ENCODE measurements around the gene UBA7. TPM values are rescaled to one million over a fixed set of nuclear protein-coding genes. Genes with fewer than 3 reads are reported as not detected.
A peak's percentile ranks its signal among the peaks of the same experiment; 100 is the strongest.

The UBA7 gene
- total and polyA plus RNA-seq, 2 of the 8 experiments (the other 6 are each of a cell fraction or from before 2014, with no cell fraction given), result 0.34 to 0.65 TPM

DNA sequence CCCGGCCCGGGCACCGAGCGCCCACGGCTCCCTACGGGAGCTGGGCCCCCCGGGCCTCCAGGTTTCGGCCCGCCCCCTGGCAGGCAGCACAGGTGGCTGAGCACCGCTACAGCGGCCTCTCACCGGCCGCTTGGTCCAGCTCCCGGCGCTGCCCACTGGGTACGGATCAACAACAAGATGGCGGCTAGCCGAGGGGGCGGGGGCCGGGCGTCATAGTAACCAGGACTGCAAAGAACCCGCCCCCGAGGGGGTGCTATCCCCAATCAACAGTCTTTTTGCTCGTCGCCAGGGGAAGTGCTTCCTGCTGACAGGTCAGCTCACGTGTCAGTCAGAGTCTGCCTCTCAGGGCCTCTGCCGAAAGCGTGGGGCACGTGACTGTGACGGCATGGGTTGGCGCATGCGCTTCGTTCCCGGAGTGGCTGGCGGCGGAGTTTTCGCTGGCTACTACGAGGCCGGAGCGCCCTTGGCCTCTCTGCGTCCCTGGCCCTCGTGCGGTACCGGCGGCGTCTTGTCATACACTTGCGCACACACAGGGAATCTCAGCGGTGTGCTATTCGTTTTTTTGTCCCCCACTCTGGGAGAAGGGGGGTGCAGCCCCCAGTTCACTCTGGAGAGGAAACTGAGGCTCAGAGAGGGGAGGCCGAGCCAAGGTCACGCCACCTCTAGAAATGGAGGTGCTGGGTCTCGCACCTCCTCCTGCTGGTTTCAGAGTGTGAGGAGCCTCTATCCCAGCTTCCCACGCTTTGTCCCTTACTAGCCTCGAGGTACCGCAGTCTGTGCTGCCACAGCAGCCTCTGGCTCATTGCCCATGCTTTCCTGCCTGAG is 27.2 kb downstream of the UBA7 start, which contains the start of gene IP6K1 (continued):
- no peak for TF ChIP-seq NANOG (IDR thresholded peaks at IDR 0.05; ENCODE audit: insufficient read depth, low read depth, low read length, poor library complexity, severe bottlenecking)
- TF ChIP-seq KDM5A (IDR thresholded peaks at IDR 0.05; ENCODE audit: low read length), result no peak
- no peak for TF ChIP-seq TCF12 (IDR thresholded peaks at IDR 0.05; ENCODE audit: low read depth, low read length)
- TF ChIP-seq RNF2 (IDR thresholded peaks at IDR 0.05; ENCODE audit: borderline replicate concordance, low read depth, low read length, missing control alignments, poor library complexity, severe bottlenecking), result peak; percentile 42
- TF ChIP-seq BACH1 (IDR thresholded peaks at IDR 0.05; ENCODE audit: low read length), result no peak
- no peak for TF ChIP-seq EP300 (IDR thresholded peaks at IDR 0.05; ENCODE audit: borderline replicate concordance in 1 of 2, low read depth in 2 of 2, low read length in 2 of 2)
- no peak for TF ChIP-seq GABPA (IDR thresholded peaks at IDR 0.05; ENCODE audit: borderline replicate concordance, insufficient read depth, low read length)
- TF ChIP-seq RAD21 (IDR thresholded peaks at IDR 0.05 in 1 of 2, conservative IDR thresholded peaks at IDR 0.05 in 1 of 2; ENCODE audit: low read depth in 2 of 2, low read length in 2 of 2), result no peak
- no peak for TF ChIP-seq EGR1 (IDR thresholded peaks at IDR 0.05; ENCODE audit: borderline replicate concordance, low read depth, low read length)
- TF ChIP-seq SIX5 (IDR thresholded peaks at IDR 0.05; ENCODE audit: low read depth, low read length), result no peak
- peak; percentile 77 for TF ChIP-seq KDM4A (IDR thresholded peaks at IDR 0.05; ENCODE audit: low read depth, low read length, severe bottlenecking)
- no peak for TF ChIP-seq POU5F1 (IDR thresholded peaks at IDR 0.05; ENCODE audit: low read depth, low read length)
- no peak for TF ChIP-seq FOSL1 (IDR thresholded peaks at IDR 0.05; ENCODE audit: insufficient read depth, low read depth, low read length)
- no peak for TF ChIP-seq TAF7 (optimal IDR thresholded peaks at IDR 0.05; ENCODE audit: borderline replicate concordance, low read depth, low read length)
- TF ChIP-seq TAF1 (IDR thresholded peaks at IDR 0.05; ENCODE audit: low read depth, low read length), result peak; percentile 69
- TF ChIP-seq ASH2L (IDR thresholded peaks at IDR 0.05; ENCODE audit: low read length), result peak; percentile 27
- TF ChIP-seq CHD2 (IDR thresholded peaks at IDR 0.05; ENCODE audit: low read length), result peak; percentile 90
- TF ChIP-seq, protein P1, sequence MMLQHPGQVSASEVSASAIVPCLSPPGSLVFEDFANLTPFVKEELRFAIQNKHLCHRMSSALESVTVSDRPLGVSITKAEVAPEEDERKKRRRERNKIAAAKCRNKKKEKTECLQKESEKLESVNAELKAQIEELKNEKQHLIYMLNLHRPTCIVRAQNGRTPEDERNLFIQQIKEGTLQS (IDR thresholded peaks at IDR 0.05; ENCODE audit: insufficient read depth, low read depth, low read length), result peak; percentile 92
- no peak for TF ChIP-seq TEAD4 (IDR thresholded peaks at IDR 0.05; ENCODE audit: low read depth, low read length)
- no peak for TF ChIP-seq SRF (IDR thresholded peaks at IDR 0.05; ENCODE audit: low read depth, low read length)
- peak; percentile 77; the same call in 1 of the 2 replicates for TF ChIP-seq KDM1A (IDR thresholded peaks at IDR 0.05; ENCODE audit: borderline replicate concordance, low read length)
- no peak for TF ChIP-seq RXRA (IDR thresholded peaks at IDR 0.05; ENCODE audit: insufficient read depth, low read depth, low read length)
